Sigmoid colon (tissue), 7 donors: ENCODE measurements around the gene SLC35E4. TPM values are rescaled to one million over a fixed set of nuclear protein-coding genes. Genes with fewer than 3 reads are reported as not detected.
A peak's percentile ranks its signal among the peaks of the same experiment; 100 is the strongest.
"Not testable (repeated sequence)": the region's sequence is repeated elsewhere in the genome, so short reads cannot be mapped to it uniquely, and the experiment has no call there.

ENCODE experiments used
- DNase-seq: peaks from one replicate; pipeline ENCODE4 v3.0.0-alpha.2; 2019
- H3K27ac ChIP-seq, 4 donors: fragments of 200-600 bp; sonication (generic); one replicate each; pipeline ENCODE4 v1.5.1; 2016 to 2019; ENCODE audit warnings: mild to moderate bottlenecking in 1 of 4
- H3K27me3 ChIP-seq, 3 donors: fragments of 200-600 bp; sonication (generic); one replicate each; pipeline ENCODE4 v1.5.1; 2019; ENCODE audit warnings: mild to moderate bottlenecking in 1 of 3
- H3K36me3 ChIP-seq, 4 donors: fragments of 200-600 bp; sonication (generic); one replicate each; pipeline ENCODE4 v1.5.1; 2016 to 2019
- H3K4me1 ChIP-seq, 4 donors: fragments of 200-600 bp; sonication (generic); one replicate each; pipeline ENCODE4 v1.5.1; 2017 to 2019
- H3K4me3 ChIP-seq, 4 donors: fragments of 200-600 bp; sonication (generic); one replicate each; pipeline ENCODE4 v1.5.1; 2017 to 2019; ENCODE audit warnings: mild to moderate bottlenecking in 2 of 4, moderate library complexity in 1 of 4
- H3K9me3 ChIP-seq, 4 donors: fragments of 200-600 bp in 3 of 4; sonication (generic) in 3 of 4; one replicate each; pipeline versions ENCODE4 v1.5.1 to v1.6.1; 2013 to 2019
- CTCF ChIP-seq, 4 experiments: fragments of 450-650 bp in 3 of 4; fragments of 200-600 bp in 1 of 4; IDR thresholded peaks; one replicate each; pipeline ENCODE4 v1.5.1; 2016 to 2019; ENCODE audit warnings: antibody characterized with exemption in 4 of 4, mild to moderate bottlenecking in 3 of 4, moderate library complexity in 2 of 4
- EP300 ChIP-seq, 4 donors: sonication (generic); formaldehyde crosslinking; IDR thresholded peaks; one replicate each; pipeline ENCODE4 v1.6.1; 2017; ENCODE audit warnings: antibody characterized with exemption in 4 of 4
- POLR2A ChIP-seq, 2 donors: fragments of 450-650 bp; IDR thresholded peaks; one replicate each; pipeline ENCODE4 v1.6.1; 2016; ENCODE audit warnings: antibody characterized with exemption in 2 of 2, mild to moderate bottlenecking in 2 of 2, moderate library complexity in 2 of 2
- POLR2AphosphoS5 ChIP-seq, 4 donors: sonication (generic); formaldehyde crosslinking; IDR thresholded peaks; one replicate each; pipeline ENCODE4 v1.6.1; 2017; ENCODE audit warnings: antibody characterized with exemption in 4 of 4
- WGBS, 2 donors: extraction: QIAGEN DNeasy Blood & Tissue Kit; methylation state at CpG; one replicate each; pipeline ENCODE4 v1.1.7; 2013; 5-methylcytosine and 5-hydroxymethylcytosine counted together
- intact Hi-C: fragments of 100-400 bp; cut with DNase I; formaldehyde crosslinking; loops from one replicate; pipeline ENCODE4 v1.15.1; 2023
- polyA plus RNA-seq, 3 donors: library from polyadenylated mRNA; stranded (reverse); fragments of 200-250 nt; gene quantifications; one replicate each; pipeline ENCODE4 v1.2.3, GENCODE V29; 2013
- total RNA-seq, 4 donors: library from RNA; depleted of rRNA; stranded (reverse); fragments of >200 nt; gene quantifications; one replicate each; pipeline ENCODE4 v1.1.0, GENCODE V29; 2016
- donor health status: healthy with polysubstance abuse.
- donor health status: Bipolar disorder and iron deficiency.
- donor health status: healthy.

Gene SLC35E4
- total RNA-seq: 1 to 10 TPM; 5.0 to 7.7 (median 6.4) TPM
- polyA plus RNA-seq: 1 to 10 TPM; 1.2 to 4.0 (median 2.1) TPM

DNA sequence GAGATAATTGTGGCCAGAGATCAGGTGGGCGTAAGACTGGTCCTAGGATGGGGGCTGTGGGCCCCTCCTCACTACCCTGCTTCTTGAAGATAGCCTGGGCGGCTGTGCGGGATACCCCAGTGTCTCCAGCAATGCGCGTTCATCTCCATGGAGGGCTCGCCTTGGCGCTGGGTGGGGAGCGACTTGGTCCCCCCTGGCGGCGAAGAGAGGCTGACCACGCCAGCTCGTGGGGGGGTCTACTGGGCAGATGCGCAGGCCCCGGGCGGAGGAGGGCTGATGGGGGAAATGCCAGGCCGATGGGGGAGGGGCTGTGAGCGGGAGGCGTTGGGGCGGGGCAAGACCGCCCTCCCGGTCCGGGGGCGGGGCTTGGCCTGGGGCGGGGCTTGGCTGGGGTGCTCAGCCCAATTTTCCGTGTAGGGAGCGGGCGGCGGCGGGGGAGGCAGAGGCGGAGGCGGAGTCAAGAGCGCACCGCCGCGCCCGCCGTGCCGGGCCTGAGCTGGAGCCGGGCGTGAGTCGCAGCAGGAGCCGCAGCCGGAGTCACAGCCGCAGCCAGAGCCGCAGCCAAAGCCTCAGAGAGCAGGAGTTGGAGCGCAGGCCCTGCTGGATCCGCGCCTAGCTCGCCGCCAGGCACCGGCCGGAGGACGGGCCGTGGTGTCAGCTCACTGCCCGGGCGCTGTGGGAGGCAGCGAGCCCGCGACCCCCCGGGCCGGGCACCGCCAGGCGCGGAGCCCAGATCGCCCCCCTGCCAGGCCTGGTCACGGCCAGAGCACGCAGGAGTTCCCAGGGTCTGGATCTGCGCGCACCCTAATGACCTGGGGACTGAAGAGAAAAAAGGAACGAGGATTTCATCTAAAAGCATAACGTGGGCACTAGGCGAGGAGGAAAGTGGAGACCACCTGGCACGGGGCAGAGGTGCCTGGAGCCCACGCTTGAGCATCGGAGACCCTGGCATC, at the start of gene SLC35E4:
Gene SLC35E4, plus strand, starts transcription at position 509 of the 953 bp plus-strand sequence. CDS start 670 bp downstream, outside the sequence.
- no peaks in the 10 kb centered on the region for H3K27me3 ChIP-seq
- H3K4me3 ChIP-seq: peak within 1 kb of the TSS; percentile 53 to 76 (median 61)
- peak within 1 kb of the TSS; percentile 93 to 98 (median 97) for H3K27ac ChIP-seq
- 1% methylated on average over 75 of the region's 75 CpGs for WGBS, 2 donors
- no peaks in the 10 kb centered on the region for H3K9me3 ChIP-seq
- intact Hi-C loops: loop anchor here (1.0 to 2.0 kb wide), 3 partner anchors 29 to 59 kb away; partner anchors contain the start of genes DUSP18, OSBP2 and TCN2
- H3K4me1 ChIP-seq: peaks cover 0 to 42% (median 33%) of the 10 kb centered on the region in 4 donors
- H3K36me3 ChIP-seq: no peaks in the 10 kb centered on the region
- no peak for TF ChIP-seq EP300 (IDR thresholded peaks at IDR 0.05)
- TF ChIP-seq CTCF (IDR thresholded peaks at IDR 0.05): peak in 3 of 4 experiments; percentile 18 to 28 (median 26)
- peak; percentile 53 to 90 (median 88) for TF ChIP-seq POLR2AphosphoS5 (IDR thresholded peaks at IDR 0.05)
- TF ChIP-seq POLR2A (IDR thresholded peaks at IDR 0.05): peak; percentile 52 to 72
- peak; percentile 98 for DNase-seq

GRCh38 chr22:30586414-30586813, 49.2 kb upstream of the SLC35E4 start:
- Histone ChIP-seq H3K4me1 (peaks cover 0 to 17% (median 16%) of the 10 kb centered on the region in 4 donors), H3K4me3 (no peak overlapping the region), H3K36me3 (peaks cover 70 to 82% (median 76%) of the 10 kb centered on the region in 4 donors), H3K9me3 (no peaks in the 10 kb centered on the region), H3K27me3 (no peaks in the 10 kb centered on the region), H3K27ac (no peak overlapping the region)
- TF ChIP-seq POLR2AphosphoS5 (IDR thresholded peaks at IDR 0.05): no peak
- no peak for TF ChIP-seq CTCF (IDR thresholded peaks at IDR 0.05)
- TF ChIP-seq POLR2A (IDR thresholded peaks at IDR 0.05): no peak
- TF ChIP-seq EP300 (IDR thresholded peaks at IDR 0.05): no peak
- intact Hi-C loops: no loop called here
- DNase-seq: no peak
- WGBS, 2 donors: 96% methylated on average over 8 of the region's 8 CpGs

DNA sequence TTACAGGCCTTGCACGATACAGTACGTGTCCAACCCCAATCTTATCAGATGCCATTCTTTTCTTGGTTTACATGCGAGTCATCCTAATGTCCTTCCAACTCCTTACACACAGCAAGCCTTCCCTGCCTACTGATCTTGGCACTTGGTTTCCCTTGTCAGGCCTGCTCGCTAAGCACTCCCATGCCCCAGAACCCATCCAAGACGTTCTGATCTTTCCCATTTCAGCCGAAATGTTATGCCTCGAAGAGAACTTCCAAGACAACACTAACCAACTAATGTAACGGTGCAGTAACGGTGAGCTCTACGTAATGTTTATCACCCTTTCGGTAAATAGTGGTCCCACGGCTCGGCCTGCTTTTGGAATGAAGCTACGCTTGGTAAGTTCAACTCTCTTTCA, 44.4 kb upstream of the SLC35E4 start:
- peak overlapping the region; percentile 72 to 84 (median 76) for H3K27ac ChIP-seq
- intact Hi-C loops: no loop called here
- H3K4me3 ChIP-seq: peak overlapping the region; percentile 59 to 77 (median 74)
- TF ChIP-seq EP300 (IDR thresholded peaks at IDR 0.05) (no peak), POLR2AphosphoS5 (IDR thresholded peaks at IDR 0.05) (no peak), POLR2A (IDR thresholded peaks at IDR 0.05) (no peak), CTCF (IDR thresholded peaks at IDR 0.05) (no peak)
- H3K4me1 ChIP-seq: peaks cover 0 to 22% (median 19%) of the 10 kb centered on the region in 4 donors
- H3K36me3 ChIP-seq: peaks cover 23 to 34% (median 31%) of the 10 kb centered on the region in 4 donors
- no peaks in the 10 kb centered on the region for H3K27me3 ChIP-seq
- no peaks in the 10 kb centered on the region for H3K9me3 ChIP-seq
- no peak for DNase-seq
- 4 to 6% methylated on average over 14 of the region's 14 CpGs for WGBS, 2 donors

GRCh38 chr22:30591588-30592359, 43.8 kb upstream of the SLC35E4 start, which contains the start of gene PES1:
PES1 (minus strand) TSS chr22:30591910; CDS start chr22:30591833, 77 bp downstream.
- TF ChIP-seq EP300 (IDR thresholded peaks at IDR 0.05) (peak in 1 of 4 donors; percentile 55), POLR2AphosphoS5 (IDR thresholded peaks at IDR 0.05) (peak; percentile 45 to 84 (median 74)), CTCF (IDR thresholded peaks at IDR 0.05) (no peak)
- H3K27ac ChIP-seq: peak within 1 kb of the TSS; percentile 72 to 84 (median 76)
- intact Hi-C loops: no loop called here
- no peaks in the 10 kb centered on the region for H3K27me3 ChIP-seq
- DNase-seq: peak; percentile 98
- 0% methylated on average over 49 of the region's 49 CpGs for WGBS, 2 donors
- no peaks in the 10 kb centered on the region for H3K9me3 ChIP-seq
- peak within 1 kb of the TSS; percentile 59 to 77 (median 74) for H3K4me3 ChIP-seq
- peaks cover 17 to 28% (median 25%) of the 10 kb centered on the region in 4 donors for H3K36me3 ChIP-seq
- peaks cover 0 to 22% (median 19%) of the 10 kb centered on the region in 4 donors for H3K4me1 ChIP-seq

GRCh38 chr22:30592360-30592713, 43.2 kb upstream of the SLC35E4 start:
- H3K9me3 ChIP-seq, DNase-seq, intact Hi-C loops, H3K27me3 ChIP-seq: not testable (repeated sequence)
- 24 to 33% methylated on average over 18 of the region's 18 CpGs for WGBS, 2 donors
- Histone ChIP-seq H3K4me3 (peak overlapping the region; percentile 59 to 77 (median 74)), H3K36me3 (peaks cover 11 to 23% (median 20%) of the 10 kb centered on the region in 4 donors), H3K4me1 (peaks cover 0 to 22% (median 19%) of the 10 kb centered on the region in 4 donors), H3K27ac (peak overlapping the region; percentile 72 to 84 (median 76))
